Measurements from ENCODE around the gene ADH4. TPM values are rescaled to one million over a fixed set of nuclear protein-coding genes. Genes with fewer than 3 reads are reported as not detected.

The ADH4 gene
- total RNA-seq, 1 experiment from 2014 or later = not detected

DNA sequence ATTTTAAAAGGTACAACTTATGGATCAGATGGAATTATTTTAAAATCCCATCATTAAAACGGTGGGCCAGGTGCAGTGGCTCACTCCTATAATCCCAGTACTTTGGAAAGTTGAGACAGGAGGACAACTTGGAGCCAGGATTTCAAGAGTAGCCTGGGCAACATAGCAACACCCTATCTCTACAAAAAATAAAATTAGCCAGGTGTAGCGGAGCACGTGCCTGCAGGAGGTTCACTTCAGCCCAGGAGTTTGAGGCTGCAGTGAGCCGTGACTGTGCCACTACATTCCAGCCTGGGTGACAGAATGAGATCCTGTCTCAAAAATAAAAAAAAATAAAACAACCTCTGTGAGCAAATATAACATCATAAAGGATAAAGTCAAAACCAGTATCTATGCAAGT, 66.9 kb downstream of the ADH4 start:
- Histone ChIP-seq H2BK120ac (ENCODE audit: low read depth, low read length, poor library complexity, severe bottlenecking) (no peak overlapping the region), H2BK15ac (ENCODE audit: low read depth, low read length) (no peak overlapping the region), H4K8ac (replicated peaks; ENCODE audit: insufficient read length, low read depth, low read length) (no peak overlapping the region), H3K56ac (ENCODE audit: insufficient read length, low read depth, low read length) (no peak overlapping the region), H3K4ac (ENCODE audit: low read depth, low read length) (no peak overlapping the region), H2BK12ac (ENCODE audit: insufficient read length, low read depth, low read length) (no peak overlapping the region), H2BK20ac (ENCODE audit: low read depth, low read length, poor library complexity, severe bottlenecking) (no peak overlapping the region), H2AK5ac (ENCODE audit: insufficient read length, low read length) (no peak overlapping the region), H4K20me1 (ENCODE audit: control insufficient read depth, insufficient read depth, insufficient read length) (no peaks in the 10 kb centered on the region), H3K79me2 (ENCODE audit: insufficient read depth, low read length) (0 out of 2 replicates have a peak, but pooled peaks cover 1% of the 10 kb centered on the region), H3K27ac (ENCODE audit: insufficient read length, low read depth, low read length) (no peak overlapping the region), H3K4me1 (ENCODE audit: insufficient read depth, low read length) (no peaks in the 10 kb centered on the region), H3K14ac (ENCODE audit: insufficient read depth, low read length) (no peak overlapping the region), H3K23me2 (ENCODE audit: insufficient read length, low read depth, low read length, poor library complexity, severe bottlenecking) (no peaks in the 10 kb centered on the region), H3K27me3 (ENCODE audit: insufficient read depth, low read length) (no peaks in the 10 kb centered on the region), H3K79me1 (ENCODE audit: insufficient read depth, low read depth, low read length, poor library complexity, severe bottlenecking) (peaks cover 3% of the 10 kb centered on the region), H4K5ac (ENCODE audit: insufficient read length, low read depth, low read length) (no peak overlapping the region), H3T11ph (ENCODE audit: low read length) (no peak overlapping the region), H3K9me3 (ENCODE audit: control insufficient read depth, low read depth, low read length) (no peaks in the 10 kb centered on the region), H2BK5ac (ENCODE audit: insufficient read length, low read length) (no peak overlapping the region), H4K91ac (ENCODE audit: insufficient read length, low read depth, low read length) (no peak overlapping the region), H2AFZ (ENCODE audit: low read length) (no peak overlapping the region), H3K23ac (ENCODE audit: insufficient read length, low read depth, low read length) (no peak overlapping the region), H3K18ac (ENCODE audit: insufficient read length, low read depth, low read length) (no peak overlapping the region), H3K4me2 (ENCODE audit: insufficient read depth, insufficient read length, low read length) (no peak overlapping the region), H3K9ac (ENCODE audit: extremely low read depth, insufficient read length, low read length) (no peak overlapping the region)
- H3K27ac Mint-ChIP-seq = no peak overlapping the region
- H3K4me3 Mint-ChIP-seq = no peak overlapping the region
- H3K27me3 Mint-ChIP-seq (ENCODE audit: low read depth) = no peaks in the 10 kb centered on the region
- H3K4me1 Mint-ChIP-seq = no peaks in the 10 kb centered on the region
- H3K36me3 Mint-ChIP-seq (ENCODE audit: insufficient read depth in 1 of 3, low read depth in 3 of 3) = peaks cover 58 to 88% (median 87%) of the 10 kb centered on the region in 3 experiments; a peak in 6 of 7 replicates
- no peaks in the 10 kb centered on the region for H3K9me3 Mint-ChIP-seq
- no peak for DNase-seq
- WGBS (ENCODE audit: extremely low coverage, insufficient read length, low lambda C conversion rate) = no CpG with 5 or more reads among the region's 4 CpGs
- TF ChIP-seq, protein P1, sequence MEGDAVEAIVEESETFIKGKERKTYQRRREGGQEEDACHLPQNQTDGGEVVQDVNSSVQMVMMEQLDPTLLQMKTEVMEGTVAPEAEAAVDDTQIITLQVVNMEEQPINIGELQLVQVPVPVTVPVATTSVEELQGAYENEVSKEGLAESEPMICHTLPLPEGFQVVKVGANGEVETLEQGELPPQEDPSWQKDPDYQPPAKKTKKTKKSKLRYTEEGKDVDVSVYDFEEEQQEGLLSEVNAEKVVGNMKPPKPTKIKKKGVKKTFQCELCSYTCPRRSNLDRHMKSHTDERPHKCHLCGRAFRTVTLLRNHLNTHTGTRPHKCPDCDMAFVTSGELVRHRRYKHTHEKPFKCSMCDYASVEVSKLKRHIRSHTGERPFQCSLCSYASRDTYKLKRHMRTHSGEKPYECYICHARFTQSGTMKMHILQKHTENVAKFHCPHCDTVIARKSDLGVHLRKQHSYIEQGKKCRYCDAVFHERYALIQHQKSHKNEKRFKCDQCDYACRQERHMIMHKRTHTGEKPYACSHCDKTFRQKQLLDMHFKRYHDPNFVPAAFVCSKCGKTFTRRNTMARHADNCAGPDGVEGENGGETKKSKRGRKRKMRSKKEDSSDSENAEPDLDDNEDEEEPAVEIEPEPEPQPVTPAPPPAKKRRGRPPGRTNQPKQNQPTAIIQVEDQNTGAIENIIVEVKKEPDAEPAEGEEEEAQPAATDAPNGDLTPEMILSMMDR (conservative IDR thresholded peaks at IDR 0.05) = no peak
